Measurements from ENCODE around the gene RBM4B.

GRCh38 chr11:66652651-66653050 is 25.0 kb downstream of the RBM4B start:
- no peak for TF ChIP-seq POLR2AphosphoS5 (IDR thresholded peaks at IDR 0.05)
- no peak for TF ChIP-seq CTCF (IDR thresholded peaks at IDR 0.05)
- TF ChIP-seq POLR2A (IDR thresholded peaks at IDR 0.05; ENCODE audit: low read depth) = no peak
